GM12873 (cell line): Measurements from ENCODE around the gene NFIB.

ENCODE experiments used
- TF ChIP-seq, protein P1 (sequence below): IDR thresholded peaks from 2 replicates; pipeline ENCODE4 v1.5.1; 2012; ENCODE audit warnings: low read depth, mild to moderate bottlenecking, moderate library complexity, low read length, control low read depth; ENCODE audit not compliant: insufficient read depth; ENCODE audit errors: missing control alignments

The NFIB gene

DNA sequence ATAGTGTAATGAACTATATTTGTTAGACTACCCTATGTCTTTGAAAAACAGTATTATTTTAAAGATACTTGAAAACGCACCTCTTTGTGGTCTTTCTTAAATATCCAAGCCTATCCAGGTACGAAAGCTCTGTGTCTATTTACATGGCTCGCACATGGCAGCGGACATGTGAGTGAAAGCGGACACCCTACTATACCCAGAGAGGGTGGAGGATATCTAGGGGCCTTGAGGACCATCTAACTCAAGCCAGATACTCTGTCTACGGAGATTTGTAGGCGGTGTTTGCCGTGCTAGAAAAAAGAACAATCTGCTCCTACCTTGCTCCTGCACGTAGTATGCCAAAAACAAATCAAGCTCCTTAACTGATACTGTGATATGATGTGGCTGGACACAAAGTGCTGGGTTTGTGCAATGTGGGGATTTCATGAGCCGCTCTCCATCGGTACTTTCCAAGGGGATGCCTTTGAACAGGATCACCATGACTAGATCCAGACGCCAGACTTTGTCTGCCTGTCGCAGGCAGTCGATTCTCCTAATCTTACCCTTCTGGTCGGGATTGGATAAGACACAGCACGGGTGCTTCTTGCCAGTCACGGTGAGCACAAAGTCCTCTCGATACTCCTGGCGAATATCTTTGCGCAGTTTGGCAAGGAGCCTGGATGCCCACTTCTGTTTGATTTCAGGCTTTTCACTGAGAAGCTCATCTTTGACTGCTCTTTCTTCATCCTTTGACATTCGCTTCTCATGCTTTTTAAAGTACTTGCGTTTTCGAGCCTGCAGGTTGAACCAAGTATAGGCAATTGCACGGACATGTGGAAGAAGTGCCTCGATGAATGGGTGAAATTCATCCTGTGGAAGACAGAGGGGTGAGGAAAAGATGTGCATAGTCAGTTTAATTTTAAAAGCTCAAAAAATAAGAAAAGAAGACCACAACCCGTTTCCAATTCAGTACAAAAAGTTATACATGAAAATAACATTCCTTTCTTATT lies 7.0 kb downstream of the NFIB start:
- TF ChIP-seq, protein P1, sequence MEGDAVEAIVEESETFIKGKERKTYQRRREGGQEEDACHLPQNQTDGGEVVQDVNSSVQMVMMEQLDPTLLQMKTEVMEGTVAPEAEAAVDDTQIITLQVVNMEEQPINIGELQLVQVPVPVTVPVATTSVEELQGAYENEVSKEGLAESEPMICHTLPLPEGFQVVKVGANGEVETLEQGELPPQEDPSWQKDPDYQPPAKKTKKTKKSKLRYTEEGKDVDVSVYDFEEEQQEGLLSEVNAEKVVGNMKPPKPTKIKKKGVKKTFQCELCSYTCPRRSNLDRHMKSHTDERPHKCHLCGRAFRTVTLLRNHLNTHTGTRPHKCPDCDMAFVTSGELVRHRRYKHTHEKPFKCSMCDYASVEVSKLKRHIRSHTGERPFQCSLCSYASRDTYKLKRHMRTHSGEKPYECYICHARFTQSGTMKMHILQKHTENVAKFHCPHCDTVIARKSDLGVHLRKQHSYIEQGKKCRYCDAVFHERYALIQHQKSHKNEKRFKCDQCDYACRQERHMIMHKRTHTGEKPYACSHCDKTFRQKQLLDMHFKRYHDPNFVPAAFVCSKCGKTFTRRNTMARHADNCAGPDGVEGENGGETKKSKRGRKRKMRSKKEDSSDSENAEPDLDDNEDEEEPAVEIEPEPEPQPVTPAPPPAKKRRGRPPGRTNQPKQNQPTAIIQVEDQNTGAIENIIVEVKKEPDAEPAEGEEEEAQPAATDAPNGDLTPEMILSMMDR = no peak

DNA sequence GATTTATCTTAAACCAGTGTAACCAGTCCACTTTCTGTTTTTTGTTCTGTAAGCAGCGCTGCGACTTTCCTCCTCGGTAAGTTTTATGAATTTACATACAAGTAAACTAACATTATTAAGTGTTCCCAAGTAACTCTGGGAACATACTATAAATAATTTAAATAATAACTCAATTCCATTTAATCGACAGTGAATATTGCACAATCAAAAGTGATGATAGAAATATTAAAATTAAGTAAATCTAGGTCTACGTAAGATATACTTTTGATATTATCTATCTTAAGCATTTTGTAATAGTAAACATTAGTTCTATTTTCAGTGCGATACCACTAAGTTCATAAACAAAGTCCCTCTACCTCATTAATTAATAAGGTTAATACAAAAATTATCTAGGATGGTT lies 7.8 kb downstream of the NFIB start:
- TF ChIP-seq, protein P1 = no peak

DNA sequence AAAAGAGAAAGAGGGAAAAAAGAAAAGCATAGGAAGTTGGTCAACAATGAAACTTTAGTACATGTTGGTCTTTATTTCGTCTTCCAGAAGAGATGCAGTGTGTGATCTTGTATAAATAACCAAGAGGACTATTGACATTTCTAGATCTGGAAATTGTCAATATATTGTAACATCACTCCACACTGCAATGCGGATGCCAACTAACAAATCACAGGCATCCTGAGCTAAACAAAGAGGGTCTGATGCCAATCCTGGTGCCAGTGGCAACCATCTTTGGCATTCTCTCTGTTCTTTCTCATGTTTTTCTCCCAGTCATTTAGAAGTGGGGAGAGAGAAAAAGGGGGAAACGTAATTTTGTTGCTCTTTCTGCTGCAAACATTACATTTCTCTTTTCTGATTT lies 9.7 kb downstream of the NFIB start:
- TF ChIP-seq, protein P1 = no peak

DNA sequence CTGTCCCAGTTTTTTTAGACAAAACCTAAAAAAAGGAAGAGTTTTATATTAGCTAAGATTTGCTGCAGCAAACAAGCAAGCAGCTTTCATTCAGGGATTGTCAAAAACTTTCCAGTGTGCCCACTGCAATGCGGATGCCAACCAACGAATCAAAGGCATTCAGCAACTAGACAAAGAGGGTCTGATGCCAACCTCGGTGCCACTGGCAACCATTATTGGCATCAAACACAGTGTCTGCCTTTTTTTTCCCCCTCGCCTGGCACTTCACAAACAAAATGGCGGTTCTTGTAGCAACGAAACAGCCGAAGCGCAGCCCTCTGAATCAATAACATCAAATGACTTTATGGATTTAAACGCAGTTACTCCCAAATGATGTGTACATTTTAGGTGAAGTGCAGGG lies 10.4 kb downstream of the NFIB start:
- TF ChIP-seq, protein P1 = no peak

DNA sequence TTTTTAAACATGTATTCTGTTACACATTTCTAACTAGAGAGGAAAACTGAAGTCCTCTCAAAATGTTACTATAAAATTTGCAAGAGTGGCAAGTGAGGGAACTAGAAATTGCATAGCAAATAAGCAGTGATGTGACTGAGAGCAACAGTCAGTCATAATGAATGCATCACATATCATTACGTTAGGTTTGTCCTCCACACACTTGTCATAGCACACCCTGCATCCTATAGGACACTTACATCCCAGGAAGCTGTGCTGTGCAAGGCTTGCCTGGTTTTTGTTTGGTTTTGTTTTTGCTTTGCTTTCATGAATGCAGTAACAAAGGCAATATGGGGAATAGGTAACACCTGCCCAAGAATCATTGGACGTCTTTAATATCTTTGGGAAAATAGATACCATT lies 10.8 kb downstream of the NFIB start:
- TF ChIP-seq, protein P1 = no peak

DNA sequence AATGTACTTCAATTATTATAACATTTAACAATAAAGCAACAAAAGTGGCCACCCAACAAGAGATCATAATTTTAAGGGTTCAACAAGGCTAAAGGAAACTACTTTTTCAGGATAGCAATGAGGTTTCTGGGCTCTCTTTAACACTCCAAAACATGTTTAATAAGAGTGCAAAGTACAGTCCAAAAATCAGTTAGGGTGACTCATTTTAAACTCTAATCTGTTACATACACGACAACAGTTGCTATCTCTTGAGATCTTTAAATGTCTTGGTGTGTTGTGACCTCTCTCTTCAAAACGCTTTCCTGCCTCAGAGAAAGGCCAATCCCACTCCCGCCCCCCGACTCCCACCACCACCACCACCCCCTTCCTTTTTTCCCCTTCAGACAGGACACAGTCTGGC lies 11.5 kb downstream of the NFIB start:
- TF ChIP-seq, protein P1 = no peak

DNA sequence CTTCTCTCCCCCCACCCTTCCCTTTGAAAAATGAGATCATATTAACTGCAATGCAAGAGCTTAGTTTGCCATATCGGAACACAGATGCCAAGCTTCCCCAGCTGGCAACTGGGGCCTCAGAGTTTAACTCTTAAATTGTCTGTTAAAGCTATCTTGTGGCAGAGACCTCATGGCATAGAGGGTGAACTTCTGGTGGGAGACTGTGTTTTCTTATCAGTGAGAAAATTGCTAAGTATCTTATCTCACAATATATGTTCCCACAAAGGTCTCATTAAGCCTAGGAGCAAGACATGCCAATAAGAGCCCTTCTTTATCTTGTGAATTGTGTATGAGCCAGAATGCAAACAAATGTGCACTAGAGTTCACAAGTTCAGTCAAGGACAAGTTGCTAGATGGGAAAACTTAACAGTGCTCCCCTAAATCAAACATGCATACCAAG lies 12.3 kb downstream of the NFIB start:
- TF ChIP-seq, protein P1 = no peak
